Heart left ventricle (tissue), 16 donors: Measurements from ENCODE around the gene EBF4. TPM values are rescaled to one million over a fixed set of nuclear protein-coding genes. Genes with fewer than 3 reads are reported as not detected.

Experiments
- ATAC-seq, 4 donors: fragments of 200-7000 bp; cut with Tn5 transposase; one replicate each; pipeline ENCODE4 v1.9.1; 2020 to 2022; ENCODE audit warnings: moderate library complexity in 4 of 4, mild to moderate bottlenecking in 3 of 4, moderate number of reproducible peaks in 1 of 4
- DNase-seq, 5 donors: peaks; one replicate each; pipeline ENCODE4 v3.0.0-alpha.2; 2020
- H3K27ac ChIP-seq, 12 donors: fragments of 200-600 bp; sonication (generic) in 4 of 12; one replicate each; pipeline versions ENCODE4 v1.5.0 to v1.8.0; 2016 to 2022; ENCODE audit warnings: mild to moderate bottlenecking in 2 of 12
- H3K27me3 ChIP-seq, 9 donors: fragments of 200-600 bp; sonication (generic) in 2 of 9; one replicate each; pipeline versions ENCODE4 v1.5.1 to v1.8.0; 2016 to 2022; ENCODE audit warnings: mild to moderate bottlenecking in 3 of 9
- H3K36me3 ChIP-seq, 9 donors: fragments of 200-600 bp; sonication (generic) in 2 of 9; one replicate each; pipeline versions ENCODE4 v1.5.0 to v1.8.0; 2018 to 2022; ENCODE audit warnings: mild to moderate bottlenecking in 2 of 9
- H3K4me1 ChIP-seq, 12 donors: fragments of 200-600 bp; sonication (generic) in 4 of 12; one replicate each; pipeline versions ENCODE4 v1.5.0 to v1.8.0; 2016 to 2022; ENCODE audit warnings: mild to moderate bottlenecking in 3 of 12
- H3K4me3 ChIP-seq, 12 donors: fragments of 200-600 bp; sonication (generic) in 4 of 12; one replicate each; pipeline versions ENCODE4 v1.5.0 to v1.8.0; 2017 to 2022; ENCODE audit warnings: mild to moderate bottlenecking in 9 of 12, moderate library complexity in 4 of 12
- H3K9me3 ChIP-seq, 12 donors: fragments of 200-600 bp; sonication (generic) in 4 of 12; one replicate each; pipeline versions ENCODE4 v1.5.0 to v1.8.0; 2016 to 2022; ENCODE audit warnings: mild to moderate bottlenecking in 1 of 12
- CTCF ChIP-seq, 12 donors: fragments of 200-600 bp; sonication (generic) in 4 of 12; IDR thresholded peaks; one replicate each; pipeline versions ENCODE4 v1.5.0 to v1.8.0; 2018 to 2022; ENCODE audit warnings: antibody characterized with exemption in 12 of 12, mild to moderate bottlenecking in 5 of 12
- POLR2A ChIP-seq, 2 donors: fragments of 450-650 bp; IDR thresholded peaks; one replicate each; pipeline ENCODE4 v1.6.1; 2017; ENCODE audit warnings: antibody characterized with exemption in 2 of 2, mild to moderate bottlenecking in 2 of 2, moderate library complexity in 2 of 2
- WGBS, 4 donors: extraction: QIAGEN DNeasy Blood & Tissue Kit in 2 of 4; methylation state at CpG; one replicate each; pipeline versions ENCODE4 v1.1.5 to v1.1.7; 2013 to 2018; 5-methylcytosine and 5-hydroxymethylcytosine counted together
- intact Hi-C, 10 donors: fragments of 100-400 bp; cut with DNase I; formaldehyde crosslinking; loops; one replicate each; pipeline versions ENCODE4 v1.11.1 to v1.14.2; 2022
- polyA plus RNA-seq, 2 donors: library from polyadenylated mRNA; stranded (reverse); fragments of 200-250 nt; gene quantifications; one replicate each; pipeline ENCODE4 v1.2.3, GENCODE V29; 2013
- total RNA-seq, 9 donors: library from RNA; depleted of rRNA in 2 of 9; stranded (reverse); fragments of >200 nt in 2 of 9; fragmentation: NEBNext Ultra II Directional in 3 of 9; extraction: Animal tissue kit (Norgen Biotek cat#: 25700) in 3 of 9; gene quantifications; one replicate each; pipeline versions ENCODE4 v1.1.0 to v1.2.4, GENCODE V29; 2016 to 2023
- donor health status: ischemic (EF 13 %, LVEDD 7.1; RV severe dilation, severe dysfunction).
- donor health status: healthy with polysubstance abuse.
- donor health status: DM: no; HTN: yes; CAD: no.
- donor health status: DM: no; HTN: no; CAD: no.
- donor health status: ischemic (EF 25% LVEDD 6.9; RV normal size, moderate dysfunction).
- donor health status: ischemic (EF 25% LVEDD 5.7; RV mildly dilated, moderate dysfunction).
- donor health status: healthy.
- donor health status: DM: yes; HTN: yes; CAD: no.
- donor health status: ischemic (EF 35%, LVEDD 5.7; RV mildly dilated, moderate dysfunction).
- donor health status: nonischemic (EF 11% LVEDD 7.7; RV severe dilation, severe dysfunction).
- donor health status: DM: yes; HTN: yes; CAD: no.
- donor health status: PGD.
- donor health status: ischemic (EF 29% LVEDD 5.4; RV normal size, mild dysfunction).
- donor health status: nonischemic (EF 23%, LVEDD 6.1; RV moderate dilation, normal function).

Gene EBF4
- total and polyA plus RNA-seq, 11 donors: 2.5 to 6.4 (median 3.8) TPM

GRCh38 chr20:2797136-2797983 is 104.8 kb downstream of the EBF4 start:
- Histone ChIP-seq H3K36me3 (no peaks in the 10 kb centered on the region), H3K27me3 (peaks cover 24 to 86% (median 51%) of the 10 kb centered on the region in 9 donors)

GRCh38 chr20:2798095-2798805 is 105.7 kb downstream of the EBF4 start:
- Histone ChIP-seq H3K27ac (no peak overlapping the region), H3K27me3 (peaks cover 25 to 89% (median 60%) of the 10 kb centered on the region in 9 donors), H3K4me1 (peaks cover 0 to 23% (median 0%) of the 10 kb centered on the region in 12 donors), H3K4me3 (no peak overlapping the region), H3K36me3 (no peaks in the 10 kb centered on the region), H3K9me3 (peaks cover 0 to 5% (median 0%) of the 10 kb centered on the region in 12 donors)
- no peak for TF ChIP-seq POLR2A (IDR thresholded peaks at IDR 0.05)
- TF ChIP-seq CTCF (IDR thresholded peaks at IDR 0.05): no peak
- ATAC-seq (no peak), DNase-seq (no peak)
- WGBS, 4 donors: 87 to 93% (median 90%) methylated on average over 17 to 19 of the region's 19 CpGs
- intact Hi-C loops: no loop called here

More at GRCh38 chr20:2797136-2797983, 104.8 kb downstream of the EBF4 start:
- TF ChIP-seq CTCF (IDR thresholded peaks at IDR 0.05) (no peak), POLR2A (IDR thresholded peaks at IDR 0.05) (no peak)
- 79 to 86% (median 84%) methylated on average over 13 to 16 of the region's 16 CpGs for WGBS, 4 donors
- Histone ChIP-seq H3K27ac (no peak overlapping the region), H3K9me3 (peaks cover 0 to 5% (median 0%) of the 10 kb centered on the region in 12 donors), H3K4me3 (no peak overlapping the region), H3K4me1 (peaks cover 0 to 23% (median 0%) of the 10 kb centered on the region in 12 donors)
- ATAC-seq (no peak), DNase-seq (no peak)
- intact Hi-C loops: no loop called here

GRCh38 chr20:2798814-2799213 is 106.2 kb downstream of the EBF4 start:
- no peak for DNase-seq
- Histone ChIP-seq H3K36me3 (no peaks in the 10 kb centered on the region), H3K27me3 (peaks cover 25 to 89% (median 62%) of the 10 kb centered on the region in 9 donors), H3K4me3 (no peak overlapping the region), H3K4me1 (peaks cover 0 to 23% (median 0%) of the 10 kb centered on the region in 12 donors), H3K9me3 (peaks cover 0 to 5% (median 0%) of the 10 kb centered on the region in 12 donors), H3K27ac (no peak overlapping the region)
- intact Hi-C loops: no loop called here
- no peak for TF ChIP-seq POLR2A (IDR thresholded peaks at IDR 0.05)
- TF ChIP-seq CTCF (IDR thresholded peaks at IDR 0.05): no peak
- no peak for ATAC-seq
- WGBS, 4 donors: 69 to 81% (median 76%) methylated on average over 6 of the region's 6 CpGs

- 56 to 65% (median 65%) methylated on average over 9 of the region's 9 CpGs for WGBS, 4 donors
- ATAC-seq (no peak), DNase-seq (no peak)
- TF ChIP-seq POLR2A (IDR thresholded peaks at IDR 0.05): no peak
- TF ChIP-seq CTCF (IDR thresholded peaks at IDR 0.05): no peak
- H3K36me3 ChIP-seq: no peaks in the 10 kb centered on the region
- intact Hi-C loops: no loop called here
- peaks cover 25 to 90% (median 67%) of the 10 kb centered on the region in 9 donors for H3K27me3 ChIP-seq
- peaks cover 0 to 23% (median 0%) of the 10 kb centered on the region in 12 donors for H3K4me1 ChIP-seq
- H3K4me3 ChIP-seq: peak overlapping the region in 6 of 12 donors; percentile 20 to 50 (median 40)
- H3K27ac ChIP-seq: no peak overlapping the region
- H3K9me3 ChIP-seq: peaks cover 0 to 5% (median 0%) of the 10 kb centered on the region in 12 donors
Measured at GRCh38 chr20:2799271-2799670, 106.7 kb downstream of the EBF4 start.
